ENCODE results near the gene RNF123.

- no peak for TF ChIP-seq POLR2A (IDR thresholded peaks at IDR 0.05)
- TF ChIP-seq CTCF (IDR thresholded peaks at IDR 0.05): no peak
Observed at GRCh38 chr3:49750056-49750455, 60.7 kb downstream of the RNF123 start.
